Measurements from ENCODE around the gene YY2. TPM values are rescaled to one million over a fixed set of nuclear protein-coding genes. Genes with fewer than 3 reads are reported as not detected.

YY2 gene
- total and polyA plus RNA-seq, 9 of the 15 experiments (the other 6 are each of a cell fraction or from before 2014, with no cell fraction given): 0.77 to 2.2 (median 1.1) TPM

DNA sequence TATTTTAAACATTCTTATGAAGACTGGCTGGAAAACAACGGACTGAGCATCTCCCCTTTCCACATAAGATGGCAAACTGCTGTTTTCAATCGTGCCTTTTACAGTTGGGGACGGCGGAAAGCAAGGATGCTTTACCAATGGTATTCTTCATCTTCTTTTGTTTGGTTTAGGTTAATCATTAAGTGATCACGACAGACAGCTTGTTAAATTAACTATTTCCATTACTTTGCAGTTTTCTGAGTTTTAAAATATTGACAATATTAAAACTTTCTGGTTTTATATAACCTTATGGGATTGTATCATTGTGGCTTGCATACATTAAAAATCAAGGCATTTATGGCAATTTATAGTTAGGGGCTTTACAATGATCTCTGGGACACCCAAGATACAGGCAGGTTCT lies 12.6 kb upstream of the YY2 start (continued):
- TF ChIP-seq JUN (IDR thresholded peaks at IDR 0.05; ENCODE audit: borderline replicate concordance, low read depth, low read length) (no peak), JUN (CRISPR knock-in tag; IDR thresholded peaks at IDR 0.05; ENCODE audit: borderline replicate concordance) (no peak), ZBTB17 (CRISPR knock-in tag; IDR thresholded peaks at IDR 0.05) (no peak), ELF4 (CRISPR knock-in tag; IDR thresholded peaks at IDR 0.05) (no peak), ZNF23 (CRISPR knock-in tag; IDR thresholded peaks at IDR 0.05) (no peak), CBFA2T3 (IDR thresholded peaks at IDR 0.05) (no peak), CTBP1 (IDR thresholded peaks at IDR 0.05; ENCODE audit: borderline replicate concordance) (no peak)
- TF ChIP-seq, protein P1, sequence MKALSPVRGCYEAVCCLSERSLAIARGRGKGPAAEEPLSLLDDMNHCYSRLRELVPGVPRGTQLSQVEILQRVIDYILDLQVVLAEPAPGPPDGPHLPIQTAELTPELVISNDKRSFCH (CRISPR knock-in tag; IDR thresholded peaks at IDR 0.05): no peak
- TF ChIP-seq, protein P1 (tag; IDR thresholded peaks at IDR 0.05): no peak
- TF ChIP-seq, protein P2, sequence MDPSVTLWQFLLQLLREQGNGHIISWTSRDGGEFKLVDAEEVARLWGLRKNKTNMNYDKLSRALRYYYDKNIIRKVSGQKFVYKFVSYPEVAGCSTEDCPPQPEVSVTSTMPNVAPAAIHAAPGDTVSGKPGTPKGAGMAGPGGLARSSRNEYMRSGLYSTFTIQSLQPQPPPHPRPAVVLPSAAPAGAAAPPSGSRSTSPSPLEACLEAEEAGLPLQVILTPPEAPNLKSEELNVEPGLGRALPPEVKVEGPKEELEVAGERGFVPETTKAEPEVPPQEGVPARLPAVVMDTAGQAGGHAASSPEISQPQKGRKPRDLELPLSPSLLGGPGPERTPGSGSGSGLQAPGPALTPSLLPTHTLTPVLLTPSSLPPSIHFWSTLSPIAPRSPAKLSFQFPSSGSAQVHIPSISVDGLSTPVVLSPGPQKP (CRISPR knock-in tag; IDR thresholded peaks at IDR 0.05): no peak
- TF ChIP-seq, protein P3, sequence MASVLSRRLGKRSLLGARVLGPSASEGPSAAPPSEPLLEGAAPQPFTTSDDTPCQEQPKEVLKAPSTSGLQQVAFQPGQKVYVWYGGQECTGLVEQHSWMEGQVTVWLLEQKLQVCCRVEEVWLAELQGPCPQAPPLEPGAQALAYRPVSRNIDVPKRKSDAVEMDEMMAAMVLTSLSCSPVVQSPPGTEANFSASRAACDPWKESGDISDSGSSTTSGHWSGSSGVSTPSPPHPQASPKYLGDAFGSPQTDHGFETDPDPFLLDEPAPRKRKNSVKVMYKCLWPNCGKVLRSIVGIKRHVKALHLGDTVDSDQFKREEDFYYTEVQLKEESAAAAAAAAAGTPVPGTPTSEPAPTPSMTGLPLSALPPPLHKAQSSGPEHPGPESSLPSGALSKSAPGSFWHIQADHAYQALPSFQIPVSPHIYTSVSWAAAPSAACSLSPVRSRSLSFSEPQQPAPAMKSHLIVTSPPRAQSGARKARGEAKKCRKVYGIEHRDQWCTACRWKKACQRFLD (CRISPR knock-in tag; IDR thresholded peaks at IDR 0.05): no peak

All from K562 (cell line).